Transverse colon (tissue), 4 donors: ENCODE results near the gene MGAT2.

ENCODE experiments used
- POLR2A ChIP-seq: fragments of 450-650 bp; IDR thresholded peaks from one replicate; pipeline ENCODE4 v1.6.1; 2016; ENCODE audit warnings: antibody characterized with exemption, mild to moderate bottlenecking, moderate library complexity
- POLR2AphosphoS5 ChIP-seq, 3 donors: sonication (generic); formaldehyde crosslinking; IDR thresholded peaks; one replicate each; pipeline ENCODE4 v1.6.1; 2016; ENCODE audit warnings: antibody characterized with exemption in 3 of 3
- TF ChIP-seq, protein P1 (sequence below), 5 experiments: fragments of 200-600 bp in 3 of 5; fragments of 450-650 bp in 2 of 5; sonication (generic) in 3 of 5; IDR thresholded peaks; 1 replicate in 2 of 5; 2 replicates in 3 of 5; pipeline ENCODE4 v1.5.1; 2016 to 2017; ENCODE audit warnings: antibody characterized with exemption in 5 of 5, inconsistent platforms in 3 of 5, mild to moderate bottlenecking in 2 of 5, moderate library complexity in 1 of 5

DNA sequence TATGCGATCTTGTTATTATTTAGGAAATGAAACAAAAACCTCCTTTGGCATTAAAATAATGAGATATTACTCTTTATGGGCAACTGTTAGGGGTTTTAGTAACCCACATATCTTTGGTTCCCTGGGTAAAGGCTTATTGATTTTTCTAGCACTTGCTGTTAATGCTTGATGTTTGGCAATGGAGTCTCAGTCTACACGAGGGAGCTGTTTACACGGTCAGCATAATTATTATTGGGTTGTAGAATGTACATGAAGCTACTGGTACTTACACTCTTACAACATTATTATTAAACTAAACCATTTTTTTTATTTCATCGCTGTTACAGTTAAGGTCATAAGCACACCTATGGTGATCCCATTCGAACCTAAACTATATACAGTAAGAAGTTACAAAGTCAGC lies 46.6 kb upstream of the MGAT2 start:
- TF ChIP-seq, protein P1, sequence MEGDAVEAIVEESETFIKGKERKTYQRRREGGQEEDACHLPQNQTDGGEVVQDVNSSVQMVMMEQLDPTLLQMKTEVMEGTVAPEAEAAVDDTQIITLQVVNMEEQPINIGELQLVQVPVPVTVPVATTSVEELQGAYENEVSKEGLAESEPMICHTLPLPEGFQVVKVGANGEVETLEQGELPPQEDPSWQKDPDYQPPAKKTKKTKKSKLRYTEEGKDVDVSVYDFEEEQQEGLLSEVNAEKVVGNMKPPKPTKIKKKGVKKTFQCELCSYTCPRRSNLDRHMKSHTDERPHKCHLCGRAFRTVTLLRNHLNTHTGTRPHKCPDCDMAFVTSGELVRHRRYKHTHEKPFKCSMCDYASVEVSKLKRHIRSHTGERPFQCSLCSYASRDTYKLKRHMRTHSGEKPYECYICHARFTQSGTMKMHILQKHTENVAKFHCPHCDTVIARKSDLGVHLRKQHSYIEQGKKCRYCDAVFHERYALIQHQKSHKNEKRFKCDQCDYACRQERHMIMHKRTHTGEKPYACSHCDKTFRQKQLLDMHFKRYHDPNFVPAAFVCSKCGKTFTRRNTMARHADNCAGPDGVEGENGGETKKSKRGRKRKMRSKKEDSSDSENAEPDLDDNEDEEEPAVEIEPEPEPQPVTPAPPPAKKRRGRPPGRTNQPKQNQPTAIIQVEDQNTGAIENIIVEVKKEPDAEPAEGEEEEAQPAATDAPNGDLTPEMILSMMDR (IDR thresholded peaks at IDR 0.05), result no peak
- TF ChIP-seq POLR2AphosphoS5 (IDR thresholded peaks at IDR 0.05) (no peak), POLR2A (no peak)
